RCC 7860 (cell line): ENCODE results near the gene RGL2.

Experiments used
- DNase-seq: peaks from one replicate; pipeline ENCODE4 v3.0.0-alpha.2; 2015; ENCODE audit warnings: low spot score
- FAIRE-seq: peaks from 2 replicates; lab custom pipeline; 2012; peaks lifted over from hg19 to GRCh38; lab: Jason Lieb, UNC

The RGL2 gene

DNA sequence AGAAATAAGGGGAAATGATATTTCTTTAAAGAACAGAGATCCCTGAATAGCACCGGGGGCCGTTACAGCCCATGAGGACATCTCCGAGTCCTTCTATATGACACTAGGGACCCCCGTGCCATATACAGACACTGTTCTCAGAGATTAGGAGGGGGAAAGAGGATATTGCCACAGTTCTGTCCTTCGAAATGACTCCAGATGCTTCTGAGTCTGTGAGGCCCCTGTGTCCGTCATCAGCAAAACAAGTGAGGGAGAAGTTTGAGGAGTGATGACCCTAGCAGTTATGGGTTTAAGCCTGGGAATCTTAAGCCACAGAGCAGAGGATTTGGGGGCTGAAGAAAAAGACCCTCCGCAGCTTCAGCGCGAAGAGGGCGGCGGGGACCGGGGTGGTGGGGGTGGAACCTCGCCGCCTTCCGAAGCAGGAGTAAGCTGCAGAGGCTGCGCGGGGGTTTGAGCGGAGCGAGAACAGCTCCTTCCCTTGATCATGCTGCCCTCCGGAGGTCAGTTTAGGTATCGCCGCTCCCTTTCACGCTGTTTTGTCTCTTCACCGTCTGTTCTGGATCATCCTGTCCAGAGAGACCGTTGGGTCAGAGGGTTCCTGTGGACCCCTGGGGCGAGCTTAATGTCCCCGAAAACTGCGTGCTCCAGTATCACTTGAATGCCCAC, 50.6 kb downstream of the RGL2 start:
- FAIRE-seq, result no peak

DNA sequence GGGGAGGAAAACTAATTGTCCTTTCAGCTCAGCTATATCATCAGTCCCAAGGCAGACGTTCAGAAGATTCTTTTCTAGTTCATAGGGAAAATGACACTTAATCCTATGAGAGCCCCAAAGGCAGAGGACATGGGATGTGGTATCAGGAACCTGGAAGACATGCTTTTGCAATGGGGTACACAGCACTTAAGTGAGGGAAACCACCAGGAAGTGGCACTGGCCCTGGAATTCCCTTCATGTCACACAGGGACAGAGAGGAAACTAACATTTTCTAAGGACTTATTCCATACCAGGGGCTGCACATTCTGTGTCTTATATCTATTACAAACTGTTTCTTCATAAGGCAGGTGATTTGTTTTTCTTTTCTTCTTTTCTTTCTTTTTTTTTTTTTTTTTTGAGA, 55.3 kb downstream of the RGL2 start:
- DNase-seq (no peak), FAIRE-seq (no peak)

More for the DNA sequence above, 50.6 kb downstream of the RGL2 start:
- peak; percentile 66 for DNase-seq

GRCh38 chr6:33241968-33242367, 56.8 kb downstream of the RGL2 start:
- FAIRE-seq, result no peak

More at GRCh38 chr6:33241968-33242367, 56.8 kb downstream of the RGL2 start:
- no peak for DNase-seq
